ENCODE results near the gene AMH. TPM values are rescaled to one million over a fixed set of nuclear protein-coding genes. Genes with fewer than 3 reads are reported as not detected.

The AMH gene
- total and polyA plus RNA-seq, 2 of the 13 experiments (the other 11 are each of a cell fraction or from before 2014, with no cell fraction given) = 0.03 to 0.18 TPM

DNA sequence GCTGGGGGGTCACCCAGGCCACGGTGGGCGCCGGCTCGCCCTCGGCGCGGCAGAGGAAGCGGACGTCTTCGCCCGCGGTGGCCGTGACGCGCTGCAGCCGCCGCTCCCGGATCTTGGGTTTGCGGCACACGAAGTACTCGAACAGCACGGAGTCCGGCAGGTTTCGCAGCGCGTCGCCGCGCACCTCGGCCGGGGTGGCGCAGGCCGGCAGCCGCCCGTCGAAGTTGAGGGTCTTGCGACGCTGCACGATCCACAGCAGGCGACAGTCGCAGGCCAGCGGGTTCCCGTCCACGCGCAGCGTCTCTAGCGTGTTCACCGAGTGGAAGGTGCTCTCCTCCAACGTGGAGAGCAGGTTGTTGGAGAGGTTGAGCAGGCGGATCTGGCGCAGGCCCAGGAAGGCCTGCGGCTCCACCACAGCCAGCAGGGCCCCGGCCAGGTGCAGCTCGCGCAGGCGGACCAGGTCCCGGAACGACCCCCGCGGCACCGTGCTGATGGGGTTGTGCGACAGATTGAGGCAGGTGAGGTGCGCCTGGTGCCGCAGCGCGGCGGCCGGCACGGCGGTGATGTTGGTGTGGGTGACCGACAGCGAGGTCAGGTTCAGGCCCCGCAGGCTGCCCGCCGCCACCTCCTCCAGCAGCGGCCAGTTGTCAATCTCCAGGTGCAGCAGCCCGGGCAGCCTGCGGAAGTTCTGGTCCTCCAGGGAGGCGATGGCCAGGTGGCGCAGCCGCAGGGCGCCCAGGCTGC, 41.5 kb downstream of the AMH start (continued):
- TF ChIP-seq ZBTB8A (CRISPR knock-in tag; IDR thresholded peaks at IDR 0.05; ENCODE audit: borderline replicate concordance, low read depth) (no peak), CCAR2 (optimal IDR thresholded peaks at IDR 0.05; ENCODE audit: low read depth, low read length) (no peak), KDM5B (CRISPR knock-in tag; IDR thresholded peaks at IDR 0.05; ENCODE audit: borderline replicate concordance) (peak; percentile 25; the same call in 1 of the 2 replicates), RARA (CRISPR knock-in tag; IDR thresholded peaks at IDR 0.05) (no peak), GFI1 (CRISPR knock-in tag; IDR thresholded peaks at IDR 0.05; ENCODE audit: borderline replicate concordance) (no peak), ZNF501 (CRISPR knock-in tag; IDR thresholded peaks at IDR 0.05) (peak; percentile 20; the same call in 1 of the 2 replicates), FOXA1 (IDR thresholded peaks at IDR 0.05) (no peak), FOXA1 (CRISPR knock-in tag; IDR thresholded peaks at IDR 0.05) (no peak), MEIS1 (CRISPR knock-in tag; IDR thresholded peaks at IDR 0.05; ENCODE audit: borderline replicate concordance) (no peak)
- TF ChIP-seq, protein P1, sequence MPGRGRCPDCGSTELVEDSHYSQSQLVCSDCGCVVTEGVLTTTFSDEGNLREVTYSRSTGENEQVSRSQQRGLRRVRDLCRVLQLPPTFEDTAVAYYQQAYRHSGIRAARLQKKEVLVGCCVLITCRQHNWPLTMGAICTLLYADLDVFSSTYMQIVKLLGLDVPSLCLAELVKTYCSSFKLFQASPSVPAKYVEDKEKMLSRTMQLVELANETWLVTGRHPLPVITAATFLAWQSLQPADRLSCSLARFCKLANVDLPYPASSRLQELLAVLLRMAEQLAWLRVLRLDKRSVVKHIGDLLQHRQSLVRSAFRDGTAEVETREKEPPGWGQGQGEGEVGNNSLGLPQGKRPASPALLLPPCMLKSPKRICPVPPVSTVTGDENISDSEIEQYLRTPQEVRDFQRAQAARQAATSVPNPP (CRISPR knock-in tag; IDR thresholded peaks at IDR 0.05) = no peak
- TF ChIP-seq, protein P2, sequence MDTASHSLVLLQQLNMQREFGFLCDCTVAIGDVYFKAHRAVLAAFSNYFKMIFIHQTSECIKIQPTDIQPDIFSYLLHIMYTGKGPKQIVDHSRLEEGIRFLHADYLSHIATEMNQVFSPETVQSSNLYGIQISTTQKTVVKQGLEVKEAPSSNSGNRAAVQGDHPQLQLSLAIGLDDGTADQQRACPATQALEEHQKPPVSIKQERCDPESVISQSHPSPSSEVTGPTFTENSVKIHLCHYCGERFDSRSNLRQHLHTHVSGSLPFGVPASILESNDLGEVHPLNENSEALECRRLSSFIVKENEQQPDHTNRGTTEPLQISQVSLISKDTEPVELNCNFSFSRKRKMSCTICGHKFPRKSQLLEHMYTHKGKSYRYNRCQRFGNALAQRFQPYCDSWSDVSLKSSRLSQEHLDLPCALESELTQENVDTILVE (CRISPR knock-in tag; IDR thresholded peaks at IDR 0.05) = no peak
- TF ChIP-seq, protein P3, sequence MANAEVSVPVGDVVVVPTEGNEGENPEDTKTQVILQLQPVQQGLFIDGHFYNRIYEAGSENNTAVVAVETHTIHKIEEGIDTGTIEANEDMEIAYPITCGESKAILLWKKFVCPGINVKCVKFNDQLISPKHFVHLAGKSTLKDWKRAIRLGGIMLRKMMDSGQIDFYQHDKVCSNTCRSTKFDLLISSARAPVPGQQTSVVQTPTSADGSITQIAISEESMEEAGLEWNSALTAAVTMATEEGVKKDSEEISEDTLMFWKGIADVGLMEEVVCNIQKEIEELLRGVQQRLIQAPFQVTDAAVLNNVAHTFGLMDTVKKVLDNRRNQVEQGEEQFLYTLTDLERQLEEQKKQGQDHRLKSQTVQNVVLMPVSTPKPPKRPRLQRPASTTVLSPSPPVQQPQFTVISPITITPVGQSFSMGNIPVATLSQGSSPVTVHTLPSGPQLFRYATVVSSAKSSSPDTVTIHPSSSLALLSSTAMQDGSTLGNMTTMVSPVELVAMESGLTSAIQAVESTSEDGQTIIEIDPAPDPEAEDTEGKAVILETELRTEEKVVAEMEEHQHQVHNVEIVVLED (CRISPR knock-in tag; IDR thresholded peaks at IDR 0.05; ENCODE audit: borderline replicate concordance) = no peak
- TF ChIP-seq, protein P4, sequence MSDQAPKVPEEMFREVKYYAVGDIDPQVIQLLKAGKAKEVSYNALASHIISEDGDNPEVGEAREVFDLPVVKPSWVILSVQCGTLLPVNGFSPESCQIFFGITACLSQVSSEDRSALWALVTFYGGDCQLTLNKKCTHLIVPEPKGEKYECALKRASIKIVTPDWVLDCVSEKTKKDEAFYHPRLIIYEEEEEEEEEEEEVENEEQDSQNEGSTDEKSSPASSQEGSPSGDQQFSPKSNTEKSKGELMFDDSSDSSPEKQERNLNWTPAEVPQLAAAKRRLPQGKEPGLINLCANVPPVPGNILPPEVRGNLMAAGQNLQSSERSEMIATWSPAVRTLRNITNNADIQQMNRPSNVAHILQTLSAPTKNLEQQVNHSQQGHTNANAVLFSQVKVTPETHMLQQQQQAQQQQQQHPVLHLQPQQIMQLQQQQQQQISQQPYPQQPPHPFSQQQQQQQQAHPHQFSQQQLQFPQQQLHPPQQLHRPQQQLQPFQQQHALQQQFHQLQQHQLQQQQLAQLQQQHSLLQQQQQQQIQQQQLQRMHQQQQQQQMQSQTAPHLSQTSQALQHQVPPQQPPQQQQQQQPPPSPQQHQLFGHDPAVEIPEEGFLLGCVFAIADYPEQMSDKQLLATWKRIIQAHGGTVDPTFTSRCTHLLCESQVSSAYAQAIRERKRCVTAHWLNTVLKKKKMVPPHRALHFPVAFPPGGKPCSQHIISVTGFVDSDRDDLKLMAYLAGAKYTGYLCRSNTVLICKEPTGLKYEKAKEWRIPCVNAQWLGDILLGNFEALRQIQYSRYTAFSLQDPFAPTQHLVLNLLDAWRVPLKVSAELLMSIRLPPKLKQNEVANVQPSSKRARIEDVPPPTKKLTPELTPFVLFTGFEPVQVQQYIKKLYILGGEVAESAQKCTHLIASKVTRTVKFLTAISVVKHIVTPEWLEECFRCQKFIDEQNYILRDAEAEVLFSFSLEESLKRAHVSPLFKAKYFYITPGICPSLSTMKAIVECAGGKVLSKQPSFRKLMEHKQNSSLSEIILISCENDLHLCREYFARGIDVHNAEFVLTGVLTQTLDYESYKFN (CRISPR knock-in tag; conservative IDR thresholded peaks at IDR 0.05) = no peak
- TF ChIP-seq, protein P5, sequence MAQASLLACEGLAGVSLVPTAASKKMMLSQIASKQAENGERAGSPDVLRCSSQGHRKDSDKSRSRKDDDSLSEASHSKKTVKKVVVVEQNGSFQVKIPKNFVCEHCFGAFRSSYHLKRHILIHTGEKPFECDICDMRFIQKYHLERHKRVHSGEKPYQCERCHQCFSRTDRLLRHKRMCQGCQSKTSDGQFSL (CRISPR knock-in tag; IDR thresholded peaks at IDR 0.05) = no peak

All from HepG2 (cell line).